H1 (cell line): ENCODE measurements around the gene KANSL3. TPM values are rescaled to one million over a fixed set of nuclear protein-coding genes. Genes with fewer than 3 reads are reported as not detected.

Source experiments
- CTCF ChIA-PET: fragments of 300-600 bp; sonication (Branson Sonifier 250); formaldehyde crosslinking; loops from one replicate; lab custom pipeline; 2021; ENCODE audit not compliant: partially characterized antibody; lab: Charles Lee
- POLR2A ChIA-PET: fragments of 300-600 bp; sonication (Branson Sonifier 250); formaldehyde crosslinking; loops from one replicate; lab custom pipeline; 2021; ENCODE audit warnings: inconsistent platforms; ENCODE audit not compliant: partially characterized antibody; lab: Charles Lee
- DNase-seq, 2 experiments: peaks; one replicate each; pipeline versions ENCODE4 v3.0.0 to v3.0.0-alpha.2; 2010 to 2022; ENCODE audit warnings: low spot score in 2 of 2, low read depth in 1 of 2, mixed read lengths in 1 of 2
- FAIRE-seq: peaks from 2 replicates; lab custom pipeline; 2011; peaks lifted over from hg19 to GRCh38; lab: Jason Lieb, UNC
- H2AFZ ChIP-seq: 2 replicates; pipeline ENCODE4 v1.8.1; 2012; ENCODE audit warnings: low read length, inconsistent platforms
- H2AK5ac ChIP-seq: 2 replicates; pipeline ENCODE4 v1.6.1; 2013; ENCODE audit warnings: low read depth, low read length
- H2BK120ac ChIP-seq: replicated peaks from 2 replicates; pipeline ENCODE3; 2013; ENCODE audit warnings: low read depth, low read length, inconsistent platforms
- H2BK12ac ChIP-seq: 2 replicates; pipeline ENCODE4 v1.6.1; 2013; ENCODE audit warnings: low read depth, low read length
- H2BK15ac ChIP-seq: 2 replicates; pipeline ENCODE4 v1.6.1; 2013; ENCODE audit warnings: low read length
- H2BK20ac ChIP-seq: 2 replicates; pipeline ENCODE4 v1.6.1; 2013; ENCODE audit warnings: low read length
- H2BK5ac ChIP-seq: 2 replicates; pipeline ENCODE4 v1.6.1; 2013; ENCODE audit warnings: low read depth, low read length
- H3K14ac ChIP-seq: 2 replicates; pipeline ENCODE4 v1.6.1; 2013; ENCODE audit warnings: inconsistent platforms; ENCODE audit not compliant: insufficient read length
- H3K18ac ChIP-seq: 2 replicates; pipeline ENCODE4 v1.6.1; 2013; ENCODE audit warnings: low read length; ENCODE audit errors: extremely low read depth
- H3K23ac ChIP-seq: 2 replicates; pipeline ENCODE4 v1.6.1; 2013; ENCODE audit warnings: inconsistent platforms; ENCODE audit not compliant: insufficient read length
- H3K23me2 ChIP-seq: 2 replicates; pipeline ENCODE4 v1.6.1; 2013; ENCODE audit warnings: low read depth, low read length
- H3K27ac ChIP-seq: 2 replicates; pipeline ENCODE4 v1.6.1; 2011; ENCODE audit warnings: low read depth, low read length, inconsistent platforms
- H3K27me3 ChIP-seq, 4 experiments: replicated peaks in 1 of 4; 1 replicate in 1 of 4; 2 replicates in 3 of 4; pipeline versions ENCODE4 v1.6.1 to v1.8.1; 2011 to 2013; ENCODE audit warnings: low read length in 3 of 4, mild to moderate bottlenecking in 3 of 4, inconsistent platforms in 2 of 4, mixed read lengths in 2 of 4, moderate library complexity in 1 of 4; ENCODE audit not compliant: control insufficient read depth in 3 of 4, insufficient read depth in 3 of 4; ENCODE audit errors: extremely low read depth in 1 of 4
- H3K36me3 ChIP-seq, 4 experiments: 2 replicates each; pipeline versions ENCODE4 v1.6.1 to v1.8.1; 2011 to 2013; ENCODE audit warnings: mild to moderate bottlenecking in 4 of 4, low read length in 3 of 4, moderate library complexity in 2 of 4, control low read depth in 1 of 4, inconsistent platforms in 1 of 4; ENCODE audit not compliant: insufficient read depth in 4 of 4, control insufficient read depth in 2 of 4
- H3K4ac ChIP-seq: replicated peaks from 2 replicates; pipeline ENCODE3; 2013; ENCODE audit warnings: low read length, low read depth, mixed read lengths, inconsistent platforms; ENCODE audit not compliant: insufficient read length
- H3K4me1 ChIP-seq, 4 experiments: replicated peaks in 1 of 4; 1 replicate in 1 of 4; 2 replicates in 3 of 4; pipeline versions ENCODE4 v1.6.1 to v1.8.1; 2011 to 2013; ENCODE audit warnings: low read length in 3 of 4, inconsistent platforms in 2 of 4, mixed read lengths in 1 of 4; ENCODE audit not compliant: insufficient read depth in 4 of 4, control insufficient read depth in 3 of 4
- H3K4me2 ChIP-seq, 2 experiments: 2 replicates each; pipeline versions ENCODE4 v1.6.1 to v1.8.1; 2011 to 2013; ENCODE audit warnings: low read depth in 2 of 2, low read length in 2 of 2, control low read depth in 1 of 2, inconsistent platforms in 1 of 2, mild to moderate bottlenecking in 1 of 2; ENCODE audit not compliant: insufficient read depth in 1 of 2
- H3K4me3 ChIP-seq, 4 experiments: fragments of 200-600, 300-600 bp in 1 of 4; sonication (generic), shearing (Covaris generic), sonication (Bioruptor Twin) in 1 of 4; 2 replicates each; pipeline versions ENCODE4 v1.5.1 to v1.8.1; 2011 to 2016; ENCODE audit warnings: low read length in 4 of 4, low read depth in 3 of 4, control low read depth in 2 of 4, inconsistent platforms in 2 of 4, mild to moderate bottlenecking in 2 of 4, mixed read lengths in 1 of 4, moderate library complexity in 1 of 4; ENCODE audit not compliant: insufficient read depth in 2 of 4; ENCODE audit errors: extremely low read depth in 1 of 4
- H3K56ac ChIP-seq: replicated peaks from 2 replicates; pipeline ENCODE3; 2013; ENCODE audit warnings: low read depth, mild to moderate bottlenecking, mixed read lengths, low read length, inconsistent platforms; ENCODE audit not compliant: insufficient read length
- H3K79me1 ChIP-seq: 2 replicates; pipeline ENCODE4 v1.6.1; 2013; ENCODE audit warnings: low read depth, low read length, control low read depth
- H3K79me2 ChIP-seq, 2 experiments: 2 replicates each; pipeline versions ENCODE4 v1.6.1 to v1.8.1; 2012 to 2013; ENCODE audit warnings: low read length in 2 of 2, mild to moderate bottlenecking in 2 of 2, inconsistent platforms in 1 of 2; ENCODE audit not compliant: insufficient read depth in 2 of 2, control insufficient read depth in 1 of 2
- H3K9ac ChIP-seq, 4 experiments: replicated peaks in 1 of 4; 1 replicate in 1 of 4; 2 replicates in 3 of 4; pipeline versions ENCODE4 v1.6.1 to v1.8.1; 2011 to 2013; ENCODE audit warnings: low read depth in 3 of 4, low read length in 3 of 4, control low read depth in 2 of 4, mild to moderate bottlenecking in 2 of 4, moderate library complexity in 2 of 4, inconsistent platforms in 1 of 4; ENCODE audit errors: extremely low read depth in 1 of 4
- H3K9me3 ChIP-seq, 2 experiments: 2 replicates each; pipeline versions ENCODE4 v1.6.1 to v1.8.1; 2012 to 2013; ENCODE audit warnings: mild to moderate bottlenecking in 2 of 2, moderate library complexity in 2 of 2, control low read depth in 1 of 2, inconsistent platforms in 1 of 2, low read depth in 1 of 2, low read length in 1 of 2, mixed read lengths in 1 of 2; ENCODE audit not compliant: insufficient read depth in 2 of 2
- H4K20me1 ChIP-seq, 2 experiments: replicated peaks in 1 of 2; 2 replicates each; pipeline versions ENCODE3 to v1.8.1; 2011 to 2013; ENCODE audit warnings: inconsistent platforms in 2 of 2, low read length in 2 of 2, mild to moderate bottlenecking in 1 of 2; ENCODE audit not compliant: insufficient read depth in 2 of 2, control insufficient read depth in 1 of 2
- H4K5ac ChIP-seq: 2 replicates; pipeline ENCODE4 v1.6.1; 2013; ENCODE audit warnings: low read length, low read depth, mixed read lengths, inconsistent platforms; ENCODE audit not compliant: insufficient read length
- H4K8ac ChIP-seq: 2 replicates; pipeline ENCODE4 v1.8.0; 2013; ENCODE audit warnings: mild to moderate bottlenecking, moderate library complexity, low read length, inconsistent platforms; ENCODE audit not compliant: insufficient read depth; ENCODE audit errors: extremely low read depth
- H4K91ac ChIP-seq: replicated peaks from 2 replicates; pipeline ENCODE3; 2013; ENCODE audit warnings: low read length, mixed read lengths, inconsistent platforms; ENCODE audit not compliant: insufficient read length
- CBX5 ChIP-seq: fragments of 300-800, 300-1000 bp; sonication (generic); IDR thresholded peaks from 2 replicates; pipeline ENCODE4 v1.7.1; 2016; ENCODE audit warnings: antibody characterized with exemption, low read length, low read depth
- EZH2 ChIP-seq: fragments of 200-600 bp; sonication (generic); IDR thresholded peaks from 2 replicates; pipeline ENCODE4 v1.7.1; 2012; ENCODE audit warnings: low read depth, mild to moderate bottlenecking, moderate library complexity, low read length, inconsistent platforms; ENCODE audit not compliant: severe bottlenecking
- HDAC6 ChIP-seq: IDR thresholded peaks from one replicate; pipeline ENCODE4 v1.7.1; 2012; ENCODE audit warnings: low read depth, mild to moderate bottlenecking, inconsistent platforms, low read length, moderate library complexity
- SIN3A ChIP-seq, 2 experiments: IDR thresholded peaks in 1 of 2; conservative IDR thresholded peaks in 1 of 2; 2 replicates each; pipeline ENCODE4 v1.6.1; 2011 to 2012; ENCODE audit warnings: low read length in 2 of 2, improper control_type of control experiment in 1 of 2, low read depth in 1 of 2, mild to moderate bottlenecking in 1 of 2
- SUZ12 ChIP-seq: fragments of 200-600 bp; sonication (generic); IDR thresholded peaks from 2 replicates; pipeline ENCODE4 v1.6.1; 2012; ENCODE audit warnings: mild to moderate bottlenecking, inconsistent platforms, low read length, moderate library complexity, mixed read lengths
- TAF7 ChIP-seq: optimal IDR thresholded peaks from 2 replicates; pipeline ENCODE3; 2011; ENCODE audit warnings: low read depth, mild to moderate bottlenecking, inconsistent platforms, low read length, moderate library complexity, borderline replicate concordance
- WGBS, 2 experiments: shearing (Covaris generic) in 1 of 2; methylation state at CpG; one replicate each; pipeline versions ENCODE4 v1.1.6 to v1.1.7; 2013 to 2015; ENCODE audit warnings: low lambda C conversion rate in 2 of 2, mixed read lengths in 2 of 2, inconsistent platforms in 1 of 2, low coverage in 1 of 2, missing lambda C conversion rate in 1 of 2; ENCODE audit not compliant: insufficient replicate concordance in 2 of 2, insufficient coverage in 1 of 2, insufficient read length in 1 of 2; ENCODE audit errors: extremely low coverage in 1 of 2, missing lambda C conversion rate in 1 of 2; 5-methylcytosine and 5-hydroxymethylcytosine counted together
- polyA plus RNA-seq, 7 experiments: library from polyadenylated mRNA; depleted of rRNA in 3 of 7; stranded (reverse) in 5 of 7; unstranded in 2 of 7; fragments of >200 nt in 5 of 7; fragments of 200-250 nt in 2 of 7; gene quantifications; 1 replicate in 5 of 7; 2 replicates in 1 of 7; 4 replicates in 1 of 7; pipeline versions ENCODE4 v1.2.1 to v1.2.3, GENCODE V29; 2011 to 2013; ENCODE audit warnings: missing spikeins in 2 of 7, mixed read lengths in 2 of 7
- total RNA-seq: library from RNA; stranded (reverse); fragmentation: NEBNext Ultra II Directional; extraction: Animal tissue kit (Norgen Biotek cat#: 25700); gene quantifications from 2 replicates; pipeline ENCODE4 v1.2.1, GENCODE V29; 2021

Gene KANSL3
- total and polyA plus RNA-seq, 2 of the 8 experiments (the other 6 are each of a cell fraction or from before 2014, with no cell fraction given) = 19.8 to 31.4 TPM

DNA sequence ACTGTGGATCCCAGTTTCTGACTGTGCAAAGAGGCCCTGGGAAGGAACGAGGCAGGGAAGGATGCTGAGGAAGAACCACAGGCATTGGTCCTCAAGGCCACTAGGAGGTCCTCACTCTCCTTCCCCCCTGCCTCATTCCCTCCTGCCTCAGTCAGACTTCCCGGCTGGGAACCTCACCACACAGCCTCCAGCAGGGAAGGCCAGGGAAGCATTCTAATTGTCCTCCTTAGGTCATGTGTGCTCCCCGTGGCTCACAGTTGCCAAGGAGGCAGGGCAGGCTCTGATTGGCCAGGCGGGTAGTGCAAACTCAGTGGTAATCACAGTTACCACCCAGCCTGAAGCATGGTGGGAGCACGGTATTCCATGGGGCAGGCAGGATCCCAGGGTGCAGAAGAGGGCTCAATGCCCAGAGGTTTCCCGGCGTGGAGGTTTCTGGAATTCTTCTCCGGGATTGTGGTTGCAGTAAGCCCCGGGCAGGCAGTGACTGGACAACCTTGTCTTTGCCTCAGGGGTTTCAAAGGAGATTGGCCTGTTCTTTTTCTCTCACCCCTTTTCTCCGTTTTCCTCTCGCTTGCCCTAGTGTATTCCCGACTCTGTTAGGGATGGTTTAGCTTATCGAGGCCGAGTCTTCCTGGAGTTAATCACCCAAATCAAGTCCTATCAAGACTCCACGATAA is 31.6 kb upstream of the KANSL3 start:
- Histone ChIP-seq H3K27ac (no peak overlapping the region; the same call in 1 of the 2 replicates), H4K5ac (no peak overlapping the region), H3K4me1 (no peaks in the 10 kb centered on the region; a peak in 1 of 7 replicates), H2AFZ (no peak overlapping the region), H3K79me2 (no peaks in the 10 kb centered on the region), H3K9ac (no peak overlapping the region), H2BK20ac (no peak overlapping the region), H4K8ac (peak overlapping the region; percentile 79; the same call in 1 of the 2 replicates), H3K23ac (no peak overlapping the region), H3K36me3 (no peaks in the 10 kb centered on the region), H2BK15ac (0 out of 2 replicates have a peak overlapping the region, but pooled peaks have one; percentile 46), H3K4me3 (no peak overlapping the region), H4K20me1 (no peaks in the 10 kb centered on the region), H4K91ac (no peak overlapping the region), H3K56ac (no peak overlapping the region), H3K23me2 (no peaks in the 10 kb centered on the region), H3K4ac (no peak overlapping the region), H2BK120ac (no peak overlapping the region), H3K14ac (no peak overlapping the region), H3K4me2 (no peak overlapping the region), H3K27me3 (no peaks in the 10 kb centered on the region; a peak in 1 of 7 replicates), H3K18ac (no peak overlapping the region; the same call in 1 of the 2 replicates), H3K79me1 (no peaks in the 10 kb centered on the region), H3K9me3 (no peaks in the 10 kb centered on the region), H2BK5ac (peak overlapping the region; percentile 75; the same call in 1 of the 2 replicates), H2AK5ac (no peak overlapping the region), H2BK12ac (no peak overlapping the region)
- DNase-seq (no peak), FAIRE-seq (no peak)
- 88% methylated on average over 15 of the region's 15 CpGs; no CpG with 5 or more reads in 1 of the 2 experiments for WGBS, 2 experiments
- no peak for TF ChIP-seq HDAC6
- no peak for TF ChIP-seq EZH2
- no peak for TF ChIP-seq SIN3A (conservative IDR thresholded peaks at IDR 0.05 in 1 of 2, IDR thresholded peaks at IDR 0.05 in 1 of 2; ENCODE audit: low read depth in 1 of 2, low read length in 2 of 2)
- no peak for TF ChIP-seq TAF7
- TF ChIP-seq SUZ12 = no peak
- no peak for TF ChIP-seq CBX5
- POLR2A ChIA-PET = interaction anchor here (1.7 to 1.8 kb wide), 2 partner anchors 7 to 32 kb away, joined by 6 read pairs; partner anchors contain the start of gene KANSL3
- CTCF ChIA-PET = no interaction called here
